GM12891 (cell line): ENCODE data around the gene CDHR5.
"Not testable (repeated sequence)": the region's sequence is repeated elsewhere in the genome, so short reads cannot be mapped to it uniquely, and the experiment has no call there.

Experiments used
- DNase-seq: peaks from one replicate; pipeline ENCODE4 v3.0.0; 2011; ENCODE audit warnings: low spot score; ENCODE audit not compliant: insufficient read length
- FAIRE-seq: peaks from 2 replicates; lab custom pipeline; 2011; peaks lifted over from hg19 to GRCh38; lab: Jason Lieb, UNC
- PAX5 ChIP-seq: IDR thresholded peaks from 2 replicates; pipeline ENCODE4 v1.6.1; 2011; ENCODE audit warnings: low read length, moderate library complexity, mild to moderate bottlenecking; ENCODE audit not compliant: insufficient read depth, severe bottlenecking
- POLR2A ChIP-seq: IDR thresholded peaks from 2 replicates; pipeline ENCODE4 v1.6.1; 2011; ENCODE audit warnings: low read depth, low read length, control low read depth
- POLR2AphosphoS5 ChIP-seq: IDR thresholded peaks from 2 replicates; pipeline ENCODE4 v1.6.1; 2011; ENCODE audit warnings: low read depth, low read length, control low read depth
- POU2F2 ChIP-seq: IDR thresholded peaks from 2 replicates; pipeline ENCODE4 v1.6.1; 2011; ENCODE audit warnings: low read depth, mild to moderate bottlenecking, control low read depth, low read length, moderate library complexity
- SPI1 ChIP-seq: IDR thresholded peaks from 2 replicates; pipeline ENCODE4 v1.6.1; 2011; ENCODE audit warnings: low read depth, low read length, control low read depth
- TAF1 ChIP-seq: IDR thresholded peaks from 2 replicates; pipeline ENCODE4 v1.6.1; 2011; ENCODE audit warnings: low read depth, low read length, control low read depth

Gene CDHR5

DNA sequence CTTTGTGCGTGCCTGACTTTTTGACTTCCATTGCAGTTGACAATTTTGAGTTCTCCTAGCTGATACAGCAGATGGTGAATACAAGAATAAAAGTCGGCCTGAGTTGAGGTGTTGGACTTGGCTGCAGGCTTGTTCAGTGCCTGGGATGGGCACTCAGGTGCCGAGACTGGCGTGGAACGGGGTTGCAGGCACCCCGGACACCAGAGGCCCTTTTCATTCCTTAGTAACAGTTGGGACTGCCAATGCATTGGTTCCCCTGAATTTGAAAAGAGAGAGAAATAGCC, 47.2 kb downstream of the CDHR5 start:
- DNase-seq: no peak
- FAIRE-seq: no peak
- TF ChIP-seq TAF1 (no peak), SPI1 (no peak), PAX5 (no peak), POLR2A (no peak), POU2F2 (no peak), POLR2AphosphoS5 (no peak)

DNA sequence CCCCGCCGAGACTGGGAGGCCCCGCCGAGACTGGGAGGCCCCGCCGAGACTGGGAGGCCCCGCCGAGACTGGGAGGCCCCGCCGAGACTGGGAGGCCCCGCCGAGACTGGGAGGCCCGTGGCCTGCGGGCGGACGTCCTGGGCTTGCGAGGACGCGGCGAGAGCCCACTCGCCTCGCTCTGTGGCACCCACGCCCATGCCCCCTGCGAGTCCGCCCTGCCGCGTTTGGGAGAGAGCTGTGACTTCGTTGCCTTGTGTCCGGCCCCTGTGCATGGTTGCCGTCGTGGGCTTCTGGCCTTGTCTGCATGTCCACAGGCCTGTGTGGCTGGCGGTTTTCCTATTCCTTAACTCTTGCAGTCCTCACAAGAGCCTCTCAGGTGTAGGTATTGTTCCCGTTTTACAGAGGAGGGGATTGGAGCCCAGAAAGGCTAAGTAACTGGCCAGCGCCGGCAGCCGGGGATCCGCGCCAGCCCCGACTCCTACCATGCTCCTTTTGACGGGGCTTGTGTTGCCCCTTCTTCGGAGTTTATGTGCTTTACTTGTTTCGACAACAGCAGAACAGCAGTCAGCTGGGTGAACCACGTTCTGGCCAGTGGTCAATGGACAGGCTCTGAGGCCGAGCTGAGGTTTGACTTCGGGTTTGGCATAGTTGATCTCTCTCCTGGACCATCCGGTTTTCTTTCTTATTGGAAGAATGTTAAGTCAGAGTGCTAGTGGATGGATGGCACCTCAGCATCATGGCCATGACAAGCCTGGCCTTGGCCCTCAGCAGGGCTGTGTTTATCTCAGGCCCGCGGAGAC, 47.7 kb downstream of the CDHR5 start:
- no peak for TF ChIP-seq SPI1
- TF ChIP-seq TAF1: no peak
- TF ChIP-seq PAX5: no peak
- FAIRE-seq (peak; percentile 61), DNase-seq (no peak)

- peak; percentile 99 for DNase-seq
- TF ChIP-seq POLR2AphosphoS5 (peak; percentile 72), TAF1 (peak; percentile 94), POLR2A (peak; percentile 83), SPI1 (no peak), PAX5 (peak; percentile 85)
- FAIRE-seq: peak; percentile 98
These were observed 48.6 kb downstream of the CDHR5 start, which contains the start of gene PHRF1 for GRCh38 chr11:575996-576768. Gene PHRF1 (plus strand): TSS chr11:576470. CDS start chr11:581513, 5,043 bp downstream.

GRCh38 chr11:575313-575995, 49.3 kb downstream of the CDHR5 start:
- FAIRE-seq: no peak
- TF ChIP-seq PAX5 (no peak), POU2F2 (no peak), TAF1 (no peak), SPI1 (no peak), POLR2AphosphoS5 (no peak), POLR2A (no peak)
- no peak for DNase-seq

GRCh38 chr11:574632-575312, 50.0 kb downstream of the CDHR5 start:
- peak; percentile 9 for FAIRE-seq
- no peak for DNase-seq
- TF ChIP-seq POLR2AphosphoS5 (no peak), POU2F2 (no peak), PAX5 (no peak)

GRCh38 chr11:574031-574570, 50.7 kb downstream of the CDHR5 start:
- FAIRE-seq, DNase-seq: not testable (repeated sequence)

DNA sequence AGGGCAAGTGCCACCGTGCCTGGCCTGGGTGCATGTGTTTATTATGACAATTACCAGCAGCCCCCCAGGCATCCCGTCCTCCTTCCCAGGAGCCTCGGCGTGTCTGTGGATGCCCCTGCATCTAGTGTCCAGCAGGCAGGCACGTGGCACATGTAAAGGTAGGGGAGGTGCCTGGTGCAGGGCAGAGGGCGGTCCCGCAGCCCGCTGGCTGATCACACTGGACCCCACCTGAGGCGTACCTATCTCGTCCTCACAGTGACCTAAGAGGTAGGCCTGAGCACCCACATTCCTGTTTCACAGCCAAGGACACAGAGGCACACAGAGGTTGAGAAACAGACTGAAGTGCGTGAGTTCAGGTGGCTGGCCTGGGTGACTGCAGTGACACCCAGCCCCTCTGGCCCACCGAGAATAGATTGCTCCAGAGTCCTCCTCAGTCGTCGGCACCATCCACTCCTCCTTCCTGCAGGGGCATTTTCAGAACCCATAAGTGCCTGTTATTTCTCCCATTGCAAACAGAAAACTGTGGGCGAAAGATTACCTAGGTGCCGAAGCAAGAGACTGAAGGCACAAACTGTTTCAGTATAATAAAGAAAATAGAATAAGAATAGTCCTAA, 51.5 kb downstream of the CDHR5 start:
- no peak for DNase-seq
- TF ChIP-seq POU2F2 (no peak), TAF1 (no peak), PAX5 (no peak), POLR2A (no peak), POLR2AphosphoS5 (no peak), SPI1 (no peak)
- no peak for FAIRE-seq

DNA sequence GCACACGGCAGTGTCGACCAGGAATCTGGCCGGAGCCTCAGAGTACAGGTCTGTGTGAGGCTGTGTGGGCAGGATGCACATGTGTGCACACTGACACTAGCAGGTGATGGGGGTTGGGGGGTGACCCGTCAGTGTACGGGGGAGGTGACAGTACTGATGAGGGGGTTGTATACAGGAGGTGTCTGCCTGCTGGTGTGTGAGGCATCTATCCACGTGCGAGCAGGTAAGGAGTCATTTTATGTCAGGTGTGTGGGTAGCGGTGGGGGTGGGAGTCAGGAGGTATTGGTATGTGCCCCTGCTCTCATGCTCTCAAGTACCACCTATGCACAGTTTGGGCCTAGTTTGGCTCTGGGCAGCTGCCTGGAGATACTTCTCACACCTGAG, 53.0 kb downstream of the CDHR5 start:
- DNase-seq (no peak), FAIRE-seq (no peak)
- TF ChIP-seq POLR2AphosphoS5 (no peak), POU2F2 (no peak), TAF1 (no peak), PAX5 (no peak), SPI1 (no peak), POLR2A (no peak)
